Measurements from ENCODE around the gene LBH.

Gene LBH

DNA sequence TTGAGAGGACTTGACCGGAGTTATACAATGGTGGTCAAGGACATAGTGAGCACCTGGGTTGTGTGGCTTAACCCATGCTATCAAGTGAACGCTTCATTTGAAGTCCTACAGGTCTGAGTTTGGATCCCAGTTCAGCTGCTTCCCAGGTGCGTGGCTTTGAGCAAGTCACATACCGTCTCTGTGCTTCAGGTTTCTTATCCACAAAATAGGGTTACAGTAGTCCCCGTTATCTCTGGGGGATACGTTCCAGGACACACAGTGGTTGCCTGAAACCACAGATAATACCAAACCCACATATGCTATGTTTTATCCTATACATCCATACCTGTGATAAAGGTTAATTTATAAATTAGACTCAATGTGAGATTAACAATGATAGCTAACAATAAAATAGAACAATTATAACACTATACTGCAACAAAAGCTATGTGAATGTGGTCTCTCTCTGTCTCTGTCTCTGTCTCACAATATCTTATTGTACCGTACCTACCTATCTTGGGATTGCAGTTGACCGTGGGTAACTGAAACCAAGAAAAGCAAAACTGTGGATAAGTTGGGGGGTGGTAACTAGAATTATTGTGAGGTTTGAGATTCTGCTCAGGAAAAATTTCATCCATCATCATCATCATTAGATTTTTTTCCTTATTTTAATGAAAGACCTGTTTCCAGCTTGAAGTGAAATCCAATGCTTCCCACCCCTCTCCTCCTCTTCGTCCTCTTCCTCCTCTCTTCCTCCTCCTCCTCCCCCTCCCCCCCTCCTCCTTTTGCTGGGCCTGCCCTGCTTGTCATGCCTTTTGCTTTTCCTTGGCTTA is 22.7 kb downstream of the LBH start:
- no peaks in the 10 kb centered on the region for H3K9me3 ChIP-seq (ENCODE audit: low read depth, low read length)
- H3K36me3 ChIP-seq (ENCODE audit: insufficient read depth, low read length): peaks cover 95% of the 10 kb centered on the region
- TF ChIP-seq FOXP2 (optimal IDR thresholded peaks at IDR 0.05; ENCODE audit: control extremely low read depth, extremely low read length, insufficient read depth) (no peak), EZH2 (IDR thresholded peaks at IDR 0.05) (no peak), POLR2AphosphoS5 (IDR thresholded peaks at IDR 0.05; ENCODE audit: borderline replicate concordance, low read depth, low read length) (no peak; the same call in 1 of the 2 replicates)
- peak overlapping the region; percentile 58 for H3K27ac ChIP-seq
- no peak overlapping the region for H3K4me3 ChIP-seq
- DNase-seq (ENCODE audit: low read depth, low spot score): no peak
- no peak overlapping the region for H3K9ac ChIP-seq (ENCODE audit: insufficient read length)

DNA sequence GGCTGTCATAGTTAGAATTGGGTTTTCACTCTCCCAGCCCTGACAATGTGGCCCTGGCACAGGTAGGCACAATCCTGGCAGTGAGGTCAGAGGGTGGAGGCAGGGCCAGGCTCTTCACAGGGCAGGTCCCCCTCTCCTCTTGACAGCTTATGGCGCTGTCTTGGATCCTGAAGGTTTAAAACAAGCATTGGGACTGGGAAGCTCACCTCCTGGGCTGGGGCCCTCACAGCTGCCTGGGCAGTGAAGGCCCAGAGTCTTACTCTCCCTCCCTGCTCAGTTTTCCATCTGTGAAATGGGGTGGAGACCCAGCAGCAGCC is 23.3 kb downstream of the LBH start:
- H3K4me3 ChIP-seq: no peak overlapping the region
- TF ChIP-seq POLR2AphosphoS5 (IDR thresholded peaks at IDR 0.05; ENCODE audit: borderline replicate concordance, low read depth, low read length) (no peak; the same call in 1 of the 2 replicates), FOXP2 (optimal IDR thresholded peaks at IDR 0.05; ENCODE audit: control extremely low read depth, extremely low read length, insufficient read depth) (no peak), EZH2 (IDR thresholded peaks at IDR 0.05) (no peak)
- peaks cover 95% of the 10 kb centered on the region for H3K36me3 ChIP-seq (ENCODE audit: insufficient read depth, low read length)
- DNase-seq (ENCODE audit: low read depth, low spot score): no peak
- no peaks in the 10 kb centered on the region for H3K9me3 ChIP-seq (ENCODE audit: low read depth, low read length)
- H3K9ac ChIP-seq (ENCODE audit: insufficient read length): no peak overlapping the region
- H3K27ac ChIP-seq: peak overlapping the region; percentile 58

DNA sequence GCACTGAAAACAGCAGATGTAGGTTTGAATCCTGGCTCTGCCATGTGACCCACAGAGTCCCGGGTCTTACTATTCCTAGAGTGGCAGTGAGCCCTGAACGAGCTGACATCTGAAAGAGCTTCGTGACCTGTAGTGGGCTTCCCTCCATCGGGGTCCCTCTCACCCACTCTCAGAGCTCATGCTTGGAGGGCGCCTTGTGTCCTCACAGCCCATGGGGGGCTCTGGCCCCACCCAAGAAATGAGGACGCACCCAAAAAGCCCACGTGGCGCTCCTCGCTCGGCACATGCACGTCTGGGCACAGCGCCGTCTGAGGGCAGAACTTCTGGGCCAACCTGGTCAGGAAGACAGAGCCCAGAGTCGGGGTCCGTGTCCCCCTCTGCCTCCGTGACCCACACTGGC is 23.7 kb downstream of the LBH start:
- TF ChIP-seq POLR2AphosphoS5 (IDR thresholded peaks at IDR 0.05; ENCODE audit: borderline replicate concordance, low read depth, low read length) (no peak), FOXP2 (optimal IDR thresholded peaks at IDR 0.05; ENCODE audit: control extremely low read depth, extremely low read length, insufficient read depth) (no peak), EZH2 (IDR thresholded peaks at IDR 0.05) (no peak)
- peaks cover 95% of the 10 kb centered on the region for H3K36me3 ChIP-seq (ENCODE audit: insufficient read depth, low read length)
- H3K9me3 ChIP-seq (ENCODE audit: low read depth, low read length): no peaks in the 10 kb centered on the region
- H3K27ac ChIP-seq: peak overlapping the region; percentile 58
- no peak for DNase-seq (ENCODE audit: low read depth, low spot score)
- no peak overlapping the region for H3K4me3 ChIP-seq
- no peak overlapping the region for H3K9ac ChIP-seq (ENCODE audit: insufficient read length)

DNA sequence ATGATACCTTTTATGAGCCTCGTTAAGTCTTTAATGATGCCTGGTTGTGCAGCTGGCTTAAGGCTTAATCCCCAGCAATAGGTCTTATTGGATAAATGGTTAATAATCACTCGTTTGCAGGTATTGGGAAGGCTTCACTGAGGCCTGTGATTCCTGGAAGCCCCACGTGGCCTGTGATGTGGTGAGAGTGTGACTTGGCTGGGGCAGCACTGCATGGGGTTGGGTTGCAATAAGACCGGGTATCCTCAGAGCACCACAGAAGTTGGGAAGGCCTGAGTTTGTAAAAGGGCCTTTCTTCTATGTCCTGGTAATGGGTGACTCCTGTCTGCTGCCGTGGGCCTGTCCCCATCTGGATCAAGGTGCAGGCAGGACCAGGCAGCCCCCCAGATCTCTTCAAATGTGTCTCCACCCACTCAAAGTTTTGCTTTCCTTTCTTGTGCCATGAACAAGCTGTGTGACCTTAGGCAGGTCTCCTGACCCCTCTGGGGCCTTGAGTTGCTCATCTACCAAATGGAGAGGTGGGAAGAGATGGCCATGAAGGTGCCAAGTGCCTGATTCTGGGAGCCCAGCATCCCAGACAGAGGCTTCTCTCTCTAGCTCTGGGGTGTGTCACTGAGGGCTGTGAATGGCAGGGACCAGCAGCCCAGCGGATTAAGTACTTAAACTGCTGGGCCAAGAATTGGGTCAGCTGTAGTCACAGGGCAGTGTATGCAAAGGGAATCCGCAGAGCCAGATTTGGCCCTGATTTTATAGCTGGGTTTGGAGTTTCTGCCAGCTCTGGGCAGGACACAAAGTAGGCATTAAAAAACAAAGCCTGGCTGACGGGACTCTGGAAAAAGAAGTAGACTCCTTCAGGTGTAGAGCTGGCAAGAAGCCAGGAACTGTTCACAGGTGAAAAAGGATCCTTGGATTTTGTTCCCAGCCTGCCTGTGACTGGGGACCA is 24.4 kb downstream of the LBH start:
- no peak for DNase-seq (ENCODE audit: low read depth, low spot score)
- Histone ChIP-seq H3K27ac (peak overlapping the region; percentile 58; the same call in 1 of the 2 replicates), H3K9me3 (ENCODE audit: low read depth, low read length) (no peaks in the 10 kb centered on the region), H3K9ac (ENCODE audit: insufficient read length) (no peak overlapping the region), H3K4me3 (no peak overlapping the region), H3K36me3 (ENCODE audit: insufficient read depth, low read length) (peaks cover 91% of the 10 kb centered on the region)
- no peak for TF ChIP-seq EZH2 (IDR thresholded peaks at IDR 0.05)
- no peak for TF ChIP-seq FOXP2 (optimal IDR thresholded peaks at IDR 0.05; ENCODE audit: control extremely low read depth, extremely low read length, insufficient read depth)
- TF ChIP-seq POLR2AphosphoS5 (IDR thresholded peaks at IDR 0.05; ENCODE audit: borderline replicate concordance, low read depth, low read length): no peak

DNA sequence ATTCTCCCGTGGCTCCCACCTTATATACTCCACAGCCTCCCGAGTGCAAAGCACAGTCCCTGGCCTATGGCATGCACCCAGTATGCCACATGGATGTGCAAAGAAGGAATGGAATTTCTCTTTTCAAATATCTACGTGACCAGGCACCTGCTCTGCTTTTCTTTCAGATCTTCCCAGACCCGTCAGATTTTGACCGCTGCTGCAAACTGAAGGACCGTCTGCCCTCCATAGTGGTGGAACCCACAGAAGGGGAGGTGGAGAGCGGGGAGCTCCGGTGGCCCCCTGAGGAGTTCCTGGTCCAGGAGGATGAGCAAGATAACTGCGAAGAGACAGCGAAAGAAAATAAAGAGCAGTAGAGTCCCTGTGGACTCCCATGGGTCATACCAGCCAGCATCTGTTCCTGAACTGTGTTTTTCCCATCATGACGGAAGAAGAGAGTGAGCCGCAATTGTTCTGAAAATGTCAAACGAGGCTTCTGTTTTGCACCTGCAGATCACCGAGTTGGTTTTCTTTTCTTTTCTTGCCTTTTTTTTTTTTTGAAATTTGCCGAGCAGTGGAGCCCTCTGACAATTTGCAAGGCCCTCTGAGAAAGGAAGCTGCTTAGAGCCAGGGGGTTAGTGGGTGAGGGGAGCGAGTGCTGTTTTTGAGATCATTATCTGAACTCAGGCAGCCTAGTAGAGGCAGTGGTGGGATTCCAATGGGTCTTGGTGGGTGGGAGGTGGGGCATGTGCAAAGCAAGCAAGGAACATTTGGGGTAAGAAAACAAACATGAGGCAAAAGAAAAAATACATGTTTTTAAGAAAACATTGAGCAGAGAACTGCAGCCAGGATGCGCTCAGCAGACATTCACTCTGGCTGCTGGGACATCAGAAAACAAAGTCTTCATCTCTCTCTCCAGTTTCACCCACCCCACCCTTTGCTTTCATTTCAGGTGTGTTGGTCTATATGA is 26.2 kb downstream of the LBH start:
- no peak for DNase-seq (ENCODE audit: low read depth, low spot score)
- H3K4me3 ChIP-seq: no peak overlapping the region
- peaks cover 77% of the 10 kb centered on the region for H3K36me3 ChIP-seq (ENCODE audit: insufficient read depth, low read length)
- H3K27ac ChIP-seq: peak overlapping the region; percentile 48
- H3K9me3 ChIP-seq (ENCODE audit: low read depth, low read length): no peaks in the 10 kb centered on the region; the same call in 1 of the 2 replicates
- H3K9ac ChIP-seq (ENCODE audit: insufficient read length): no peak overlapping the region
- no peak for TF ChIP-seq FOXP2 (optimal IDR thresholded peaks at IDR 0.05; ENCODE audit: control extremely low read depth, extremely low read length, insufficient read depth)
- no peak for TF ChIP-seq EZH2 (IDR thresholded peaks at IDR 0.05)
- TF ChIP-seq POLR2AphosphoS5 (IDR thresholded peaks at IDR 0.05; ENCODE audit: borderline replicate concordance, low read depth, low read length): no peak

DNA sequence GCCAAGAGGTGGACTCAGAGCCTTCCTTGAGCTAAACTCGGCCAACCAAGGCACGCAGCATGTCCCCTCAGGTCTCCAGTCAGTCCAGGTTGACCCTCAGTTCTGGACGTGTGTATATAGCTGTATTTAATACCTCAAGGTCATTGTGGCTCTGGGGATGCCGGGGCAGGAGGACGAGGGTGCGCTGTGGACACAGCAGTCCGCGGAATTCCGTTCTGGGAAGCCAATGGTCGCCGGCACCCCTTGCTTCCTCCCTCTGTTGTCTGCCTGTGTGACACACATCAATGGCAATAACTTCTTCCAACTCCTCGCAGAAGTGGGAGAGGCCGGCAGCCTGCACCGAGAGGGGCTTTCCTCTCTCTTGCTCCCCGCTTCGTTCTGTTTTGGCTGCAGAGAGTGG is 27.7 kb downstream of the LBH start:
- H3K4me3 ChIP-seq: no peak overlapping the region
- DNase-seq (ENCODE audit: low read depth, low spot score): no peak
- peaks cover 62% of the 10 kb centered on the region for H3K36me3 ChIP-seq (ENCODE audit: insufficient read depth, low read length)
- no peaks in the 10 kb centered on the region; the same call in 1 of the 2 replicates for H3K9me3 ChIP-seq (ENCODE audit: low read depth, low read length)
- H3K27ac ChIP-seq: peak overlapping the region; percentile 48
- H3K9ac ChIP-seq (ENCODE audit: insufficient read length): no peak overlapping the region
- TF ChIP-seq EZH2 (IDR thresholded peaks at IDR 0.05): no peak
- no peak for TF ChIP-seq FOXP2 (optimal IDR thresholded peaks at IDR 0.05; ENCODE audit: control extremely low read depth, extremely low read length, insufficient read depth)
- TF ChIP-seq POLR2AphosphoS5 (IDR thresholded peaks at IDR 0.05; ENCODE audit: borderline replicate concordance, low read depth, low read length): no peak

DNA sequence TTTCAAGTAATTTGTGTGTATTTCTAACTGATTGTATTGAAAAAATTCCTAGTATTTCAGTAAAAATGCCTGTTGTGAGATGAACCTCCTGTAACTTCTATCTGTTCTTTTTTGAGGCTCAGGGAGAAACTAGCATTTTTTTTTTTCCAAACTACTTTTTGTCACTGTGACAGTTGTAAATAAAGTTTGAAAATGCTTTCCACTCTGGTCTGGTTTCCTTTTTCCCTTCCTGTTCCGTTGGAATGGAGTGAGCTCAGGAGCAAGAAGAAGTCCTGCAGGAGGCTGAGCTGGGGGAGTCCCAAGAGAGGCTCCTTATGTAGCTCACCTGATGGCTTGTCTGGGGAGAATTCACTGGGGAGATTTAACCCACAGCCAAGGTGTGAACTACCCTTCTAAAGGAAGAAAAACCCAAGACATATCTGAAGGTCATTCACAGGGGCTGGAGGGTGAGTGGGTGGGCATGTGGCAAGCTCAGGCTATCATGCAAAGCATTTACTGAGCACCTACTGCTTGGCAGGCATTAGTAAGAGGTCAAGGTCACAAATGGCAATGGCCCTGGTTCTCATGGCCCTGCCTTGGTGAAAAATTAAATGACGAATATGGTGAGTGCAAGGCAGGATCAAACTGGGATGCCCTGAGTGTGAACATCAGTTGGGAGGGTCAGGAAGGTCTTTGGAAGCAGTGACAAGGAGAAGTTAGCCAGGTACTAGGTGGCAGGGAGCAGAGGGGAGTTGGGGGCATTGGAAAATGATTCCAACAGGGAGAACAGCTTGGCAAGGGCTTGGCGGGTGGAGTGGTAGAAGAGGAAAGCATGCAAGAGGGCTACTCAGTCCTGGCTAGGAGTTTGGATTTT is 28.7 kb downstream of the LBH start:
- peak overlapping the region; percentile 48 for H3K27ac ChIP-seq
- H3K9me3 ChIP-seq (ENCODE audit: low read depth, low read length): no peaks in the 10 kb centered on the region; the same call in 1 of the 2 replicates
- no peak for DNase-seq (ENCODE audit: low read depth, low spot score)
- H3K4me3 ChIP-seq: no peak overlapping the region
- TF ChIP-seq POLR2AphosphoS5 (IDR thresholded peaks at IDR 0.05; ENCODE audit: borderline replicate concordance, low read depth, low read length) (peak; percentile 35; the same call in 1 of the 2 replicates), FOXP2 (optimal IDR thresholded peaks at IDR 0.05; ENCODE audit: control extremely low read depth, extremely low read length, insufficient read depth) (no peak), EZH2 (IDR thresholded peaks at IDR 0.05) (no peak)
- no peak overlapping the region for H3K9ac ChIP-seq (ENCODE audit: insufficient read length)
- H3K36me3 ChIP-seq (ENCODE audit: insufficient read depth, low read length): peaks cover 52% of the 10 kb centered on the region

Data from SK-N-MC (cell line).